HG03139 (cell line): ENCODE data around the gene SGCD.

Source experiments
- ATAC-seq: cut with Tn5 transposase; IDR thresholded peaks from one replicate; pipeline ENCODE4 v1.9.1; 2021; ENCODE audit not compliant: unreplicated experiment

SGCD gene

GRCh38 chr5:156359476-156359875, 32.5 kb downstream of the SGCD start:
- ATAC-seq, result no peak

GRCh38 chr5:156361436-156362109, 34.6 kb downstream of the SGCD start:
- ATAC-seq, result no peak

- ATAC-seq, result no peak
Measured at GRCh38 chr5:156363861-156364260, 36.9 kb downstream of the SGCD start.

- ATAC-seq, result no peak
Measured at GRCh38 chr5:156366521-156366920, 39.6 kb downstream of the SGCD start.

- no peak for ATAC-seq
Measured at GRCh38 chr5:156367597-156367996, 40.6 kb downstream of the SGCD start.

GRCh38 chr5:156375895-156376495, 49.0 kb downstream of the SGCD start:
- no peak for ATAC-seq

GRCh38 chr5:156376751-156377150, 49.8 kb downstream of the SGCD start:
- peak; percentile 61 for ATAC-seq

- no peak for ATAC-seq
Measured at GRCh38 chr5:156378159-156378558, 51.2 kb downstream of the SGCD start.

- no peak for ATAC-seq
Measured at GRCh38 chr5:156379206-156379605, 52.2 kb downstream of the SGCD start.

GRCh38 chr5:156380848-156381247, 53.9 kb downstream of the SGCD start:
- ATAC-seq, result no peak

GRCh38 chr5:156383510-156384265, 56.7 kb downstream of the SGCD start:
- no peak for ATAC-seq

GRCh38 chr5:156385416-156385815, 58.5 kb downstream of the SGCD start:
- ATAC-seq, result no peak

GRCh38 chr5:156386976-156387375, 60.0 kb downstream of the SGCD start:
- no peak for ATAC-seq

- no peak for ATAC-seq
Measured at GRCh38 chr5:156387391-156387790, 60.4 kb downstream of the SGCD start.

- no peak for ATAC-seq
Measured at GRCh38 chr5:156388233-156388632, 61.3 kb downstream of the SGCD start.

GRCh38 chr5:156391139-156391538, 64.2 kb downstream of the SGCD start:
- ATAC-seq, result no peak

GRCh38 chr5:156393980-156394379, 67.0 kb downstream of the SGCD start:
- ATAC-seq, result no peak

- ATAC-seq, result no peak
Measured at GRCh38 chr5:156394642-156395305, 67.8 kb downstream of the SGCD start.

GRCh38 chr5:156395306-156395675, 68.3 kb downstream of the SGCD start:
- no peak for ATAC-seq

- no peak for ATAC-seq
Measured at GRCh38 chr5:156396063-156396829, 69.3 kb downstream of the SGCD start.

GRCh38 chr5:156396830-156397081, 69.8 kb downstream of the SGCD start:
- ATAC-seq, result no peak
